A673 (cell line): ENCODE measurements around the gene DNTT. TPM values are rescaled to one million over a fixed set of nuclear protein-coding genes. Genes with fewer than 3 reads are reported as not detected.

Experiments used
- BruUV-seq: library from RNA; stranded (reverse); fragments of 400-500 nt; replicated peaks from 2 replicates; lab custom pipeline; 2021; lab: Mats Ljungman, UMichigan
- CTCF ChIA-PET: fragments of 300-600 bp; sonication (Branson Sonifier 250); formaldehyde crosslinking; loops from one replicate; lab custom pipeline; 2022; ENCODE audit warnings: antibody characterized with exemption; lab: Charles Lee
- POLR2A ChIA-PET: fragments of 300-600 bp; sonication (Branson Sonifier 250); formaldehyde crosslinking; loops from one replicate; lab custom pipeline; 2022; ENCODE audit warnings: antibody characterized with exemption; ENCODE audit not compliant: low non-redundant PET; lab: Charles Lee
- DNase-seq: peaks from one replicate; pipeline ENCODE4 v3.0.0-alpha.2; 2015; ENCODE audit warnings: low spot score
- H3K27ac ChIP-seq: fragments of 200-600 bp; sonication (generic); 2 replicates; pipeline ENCODE4 v1.5.1; 2016; ENCODE audit warnings: mixed run types, low read depth, mild to moderate bottlenecking, mixed read lengths, antibody characterized with exemption, low read length; ENCODE audit not compliant: poor library complexity, severe bottlenecking
- H3K27me3 ChIP-seq: fragments of 200-600 bp; sonication (generic); replicated peaks from 2 replicates; pipeline ENCODE4 v1.6.1; 2017; ENCODE audit warnings: mixed run types, low read depth, mild to moderate bottlenecking, mixed read lengths, antibody characterized with exemption, low read length; ENCODE audit not compliant: insufficient read depth, poor library complexity
- H3K36me3 ChIP-seq: fragments of 200-600 bp; sonication (generic); 2 replicates; pipeline ENCODE4 v1.6.1; 2016; ENCODE audit warnings: mixed run types, mild to moderate bottlenecking, mixed read lengths, antibody characterized with exemption, low read length; ENCODE audit not compliant: insufficient read depth, poor library complexity, severe bottlenecking
- H3K4me1 ChIP-seq: fragments of 200-600 bp; sonication (generic); 2 replicates; pipeline ENCODE4 v1.6.1; 2017; ENCODE audit warnings: mixed run types, mild to moderate bottlenecking, mixed read lengths, antibody characterized with exemption, low read length; ENCODE audit not compliant: insufficient read depth, poor library complexity, severe bottlenecking
- H3K4me3 ChIP-seq: fragments of 200-600 bp; sonication (generic); 2 replicates; pipeline ENCODE4 v1.5.1; 2016; ENCODE audit warnings: low read depth, mixed run types, mild to moderate bottlenecking, mixed read lengths, low read length; ENCODE audit not compliant: poor library complexity, severe bottlenecking
- H3K9me3 ChIP-seq: fragments of 200-600 bp; sonication (generic); 2 replicates; pipeline ENCODE4 v1.6.1; 2016; ENCODE audit warnings: mixed run types, low read depth, mild to moderate bottlenecking, mixed read lengths, antibody characterized with exemption, low read length; ENCODE audit not compliant: poor library complexity, severe bottlenecking
- CTCF ChIP-seq: fragments of 300-800, 200-600 bp; sonication (generic); conservative IDR thresholded peaks from 2 replicates; pipeline ENCODE4 v1.5.1; 2017; ENCODE audit warnings: low read depth, mild to moderate bottlenecking, antibody characterized with exemption, low read length, moderate library complexity, mixed read lengths
- EZH2 ChIP-seq: fragments of 200-600 bp; sonication (generic); IDR thresholded peaks from 2 replicates; pipeline ENCODE4 v1.6.1; 2017; ENCODE audit warnings: borderline replicate concordance, low read depth, mild to moderate bottlenecking, mixed read lengths, antibody characterized with exemption, low read length; ENCODE audit not compliant: poor library complexity, severe bottlenecking
- intact Hi-C: fragments of 100-400 bp; cut with micrococcal nuclease; formaldehyde crosslinking; loops from one replicate; pipeline ENCODE4 v1.10.0; 2022; ENCODE audit not compliant: unreplicated experiment
- total RNA-seq: library from RNA; stranded (reverse); gene quantifications from 2 replicates; pipeline ENCODE4 v1.2.3, GENCODE V29; 2021

DNTT gene
- total RNA-seq, 1 experiment from 2014 or later, result not detected

- intact Hi-C loops, result loop anchor here (2.0 to 10.0 kb wide), 3 partner anchors 271 to 651 kb away; no protein-coding TSS in a partner anchor
- Histone ChIP-seq H3K9me3 (no peaks in the 10 kb centered on the region), H3K27me3 (no peaks in the 10 kb centered on the region), H3K4me1 (no peaks in the 10 kb centered on the region), H3K27ac (no peak overlapping the region), H3K36me3 (no peaks in the 10 kb centered on the region), H3K4me3 (no peak overlapping the region)
- TF ChIP-seq CTCF (no peak), EZH2 (no peak)
- DNase-seq, result no peak
- ChIA-PET CTCF (interaction anchor here (0.9 kb wide), 1 partner anchor 652 kb away, joined by 4 read pairs; no protein-coding TSS in a partner anchor), POLR2A (no interaction called here)
- no TSS peak for BruUV-seq
Measured at GRCh38 chr10:96374004-96374403, 69.8 kb downstream of the DNTT start.

- ChIA-PET POLR2A (no interaction called here), CTCF (interaction anchor here (0.9 to 1.6 kb wide), 4 partner anchors 136 to 651 kb away, joined by 4 to 11 read pairs (median 4); no protein-coding TSS in a partner anchor)
- intact Hi-C loops, result loop anchor here (2.0 to 10.0 kb wide), 3 partner anchors 270 to 650 kb away; no protein-coding TSS in a partner anchor
- Histone ChIP-seq H3K4me3 (peak overlapping the region; percentile 41), H3K9me3 (no peaks in the 10 kb centered on the region), H3K4me1 (no peaks in the 10 kb centered on the region), H3K27me3 (no peaks in the 10 kb centered on the region), H3K36me3 (no peaks in the 10 kb centered on the region), H3K27ac (no peak overlapping the region)
- BruUV-seq, result no TSS peak
- no peak for DNase-seq
- TF ChIP-seq EZH2, result no peak
- no peak for TF ChIP-seq CTCF
Measured at GRCh38 chr10:96374639-96374984, 70.4 kb downstream of the DNTT start.

- DNase-seq, result peak; percentile 93
- peak; percentile 98 for TF ChIP-seq CTCF
- TF ChIP-seq EZH2, result no peak
- no peaks in the 10 kb centered on the region for H3K4me1 ChIP-seq
- POLR2A ChIA-PET, result no interaction called here
- H3K36me3 ChIP-seq, result no peaks in the 10 kb centered on the region
- no peaks in the 10 kb centered on the region for H3K9me3 ChIP-seq
- CTCF ChIA-PET, result interaction anchor here (0.6 to 1.6 kb wide), 6 partner anchors 136 to 650 kb away, joined by 3 to 11 read pairs (median 4); partner anchors contain the start of gene TLL2
- intact Hi-C loops, result loop anchor here (2.0 to 10.0 kb wide), 3 partner anchors 270 to 650 kb away; no protein-coding TSS in a partner anchor
- peak overlapping the region; percentile 41 for H3K4me3 ChIP-seq
- H3K27ac ChIP-seq, result no peak overlapping the region
- no peaks in the 10 kb centered on the region for H3K27me3 ChIP-seq
- BruUV-seq, result no TSS peak
Measured at GRCh38 chr10:96374985-96375830, 71.0 kb downstream of the DNTT start.
